Activated CD8-positive, alpha-beta memory T cell treated with anti-CD3 and anti-CD28 coated beads for 4 hours (primary cell): ENCODE results near the gene PRXL2A.

Experiments used
- DNase-seq, 2 donors: peaks; one replicate each; pipeline ENCODE4 v3.0.0-alpha.2; 2020; ENCODE audit warnings: low read depth in 2 of 2

Gene PRXL2A

GRCh38 chr10:80461208-80462183, 53.1 kb downstream of the PRXL2A start:
- DNase-seq: no peak

- no peak for DNase-seq
Measured at GRCh38 chr10:80462299-80462980, 54.1 kb downstream of the PRXL2A start.

GRCh38 chr10:80462981-80463741, 54.8 kb downstream of the PRXL2A start:
- DNase-seq: no peak

- DNase-seq: no peak
Measured at GRCh38 chr10:80463868-80464267, 55.5 kb downstream of the PRXL2A start.

GRCh38 chr10:80464557-80465450, 56.5 kb downstream of the PRXL2A start:
- DNase-seq: no peak

- DNase-seq: no peak
Measured at GRCh38 chr10:80465451-80465835, 57.1 kb downstream of the PRXL2A start.

- DNase-seq: no peak
Measured at GRCh38 chr10:80465839-80466590, 57.7 kb downstream of the PRXL2A start.

GRCh38 chr10:80466724-80467326, 58.5 kb downstream of the PRXL2A start:
- DNase-seq: no peak

GRCh38 chr10:80468002-80468401, 59.7 kb downstream of the PRXL2A start:
- no peak for DNase-seq

GRCh38 chr10:80468806-80469421, 60.6 kb downstream of the PRXL2A start:
- no peak for DNase-seq

GRCh38 chr10:80470266-80470665, 61.9 kb downstream of the PRXL2A start:
- no peak for DNase-seq

GRCh38 chr10:80471001-80471400, 62.6 kb downstream of the PRXL2A start:
- DNase-seq: no peak

GRCh38 chr10:80471715-80472233, 63.4 kb downstream of the PRXL2A start:
- DNase-seq: no peak

- no peak for DNase-seq
Measured at GRCh38 chr10:80472234-80473095, 64.1 kb downstream of the PRXL2A start.

- no peak for DNase-seq
Measured at GRCh38 chr10:80473096-80473657, 64.8 kb downstream of the PRXL2A start.

- DNase-seq: no peak
Measured at GRCh38 chr10:80473692-80474596, 65.6 kb downstream of the PRXL2A start.

- DNase-seq: no peak
Measured at GRCh38 chr10:80474597-80474910, 66.2 kb downstream of the PRXL2A start.
